Measurements from ENCODE around the gene AURKB. TPM values are rescaled to one million over a fixed set of nuclear protein-coding genes. Genes with fewer than 3 reads are reported as not detected.

Gene AURKB
- total and polyA plus RNA-seq, 2 of the 13 experiments (the other 11 are each of a cell fraction or from before 2014, with no cell fraction given) = 29.5 to 75.3 TPM

DNA sequence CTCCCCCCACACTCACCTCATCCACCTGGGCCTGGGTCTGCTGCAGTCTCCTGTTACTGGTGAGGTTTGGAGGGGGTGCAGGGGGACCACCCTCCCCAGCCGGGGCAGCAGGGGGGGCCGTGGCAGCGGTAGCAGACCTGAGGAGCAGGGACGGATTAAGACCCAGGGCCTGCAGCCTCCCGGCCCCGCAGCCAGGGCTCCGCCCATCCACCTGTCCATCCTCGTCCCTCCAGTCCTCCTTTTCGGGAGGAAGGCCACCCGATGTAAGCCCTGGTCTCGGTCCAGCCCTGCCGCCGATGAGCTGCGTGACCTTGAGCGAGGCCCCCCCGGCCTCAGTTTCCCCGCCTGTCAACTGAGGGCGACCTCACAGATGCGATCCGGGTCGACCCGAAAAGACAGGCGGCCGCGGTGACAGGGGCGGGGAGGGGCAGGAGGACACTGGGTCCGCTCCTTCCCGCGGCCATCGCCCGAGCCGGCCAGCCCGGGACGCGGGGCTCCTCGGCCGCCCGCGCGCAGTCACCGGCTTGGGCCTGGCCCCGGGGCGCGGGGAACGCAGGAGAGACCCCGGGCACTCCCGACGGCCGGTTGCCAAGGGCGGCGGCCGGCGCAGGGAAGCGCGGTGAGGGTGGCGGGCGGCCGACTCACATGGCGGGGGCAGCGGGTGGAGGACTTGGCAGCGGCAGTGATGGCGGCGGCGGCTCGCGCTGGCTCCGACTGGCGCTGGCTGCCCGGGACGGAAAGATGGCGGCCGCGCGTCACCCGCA is 48.0 kb downstream of the AURKB start, which contains the start of gene VAMP2 (continued):
- TF ChIP-seq KLF13 (CRISPR knock-in tag; IDR thresholded peaks at IDR 0.05) = no peak
- peak; percentile 55; the same call in 1 of the 2 replicates for TF ChIP-seq ZSCAN12 (CRISPR knock-in tag; IDR thresholded peaks at IDR 0.05)
- no peak; the same call in 1 of the 2 replicates for TF ChIP-seq SIN3A (IDR thresholded peaks at IDR 0.05; ENCODE audit: borderline replicate concordance, low read depth, low read length)
- TF ChIP-seq RORA (CRISPR knock-in tag; IDR thresholded peaks at IDR 0.05) = no peak
- 0 out of 2 replicates have a peak, but pooled peaks have one; percentile 17 for TF ChIP-seq SALL1 (CRISPR knock-in tag; IDR thresholded peaks at IDR 0.05)
- no peak for TF ChIP-seq ZNF781 (CRISPR knock-in tag; IDR thresholded peaks at IDR 0.05; ENCODE audit: borderline replicate concordance, not compliant biosample characterization)
- TF ChIP-seq MAZ (IDR thresholded peaks at IDR 0.05; ENCODE audit: borderline replicate concordance, low read depth, low read length) = no peak
- 0 out of 2 replicates have a peak, but pooled peaks have one; percentile 14 for TF ChIP-seq MAZ (CRISPR knock-in tag; IDR thresholded peaks at IDR 0.05; ENCODE audit: low read depth)
- peak; percentile 84 for TF ChIP-seq RBFOX2 (IDR thresholded peaks at IDR 0.05; ENCODE audit: low read depth, low read length)
- TF ChIP-seq ZNF616 (CRISPR knock-in tag; IDR thresholded peaks at IDR 0.05; ENCODE audit: low read depth) = no peak
- no peak for TF ChIP-seq ZFYVE20 (CRISPR knock-in tag; IDR thresholded peaks at IDR 0.05; ENCODE audit: borderline replicate concordance, low read depth)
- no peak for TF ChIP-seq MEIS1 (CRISPR knock-in tag; IDR thresholded peaks at IDR 0.05; ENCODE audit: borderline replicate concordance)
- TF ChIP-seq ZNF24 (IDR thresholded peaks at IDR 0.05) = no peak
- TF ChIP-seq PCBP1 (IDR thresholded peaks at IDR 0.05; ENCODE audit: borderline replicate concordance, low read depth, low read length) = no peak
- no peak for TF ChIP-seq RBM22 (optimal IDR thresholded peaks at IDR 0.05; ENCODE audit: low read length)
- TF ChIP-seq, protein P1, sequence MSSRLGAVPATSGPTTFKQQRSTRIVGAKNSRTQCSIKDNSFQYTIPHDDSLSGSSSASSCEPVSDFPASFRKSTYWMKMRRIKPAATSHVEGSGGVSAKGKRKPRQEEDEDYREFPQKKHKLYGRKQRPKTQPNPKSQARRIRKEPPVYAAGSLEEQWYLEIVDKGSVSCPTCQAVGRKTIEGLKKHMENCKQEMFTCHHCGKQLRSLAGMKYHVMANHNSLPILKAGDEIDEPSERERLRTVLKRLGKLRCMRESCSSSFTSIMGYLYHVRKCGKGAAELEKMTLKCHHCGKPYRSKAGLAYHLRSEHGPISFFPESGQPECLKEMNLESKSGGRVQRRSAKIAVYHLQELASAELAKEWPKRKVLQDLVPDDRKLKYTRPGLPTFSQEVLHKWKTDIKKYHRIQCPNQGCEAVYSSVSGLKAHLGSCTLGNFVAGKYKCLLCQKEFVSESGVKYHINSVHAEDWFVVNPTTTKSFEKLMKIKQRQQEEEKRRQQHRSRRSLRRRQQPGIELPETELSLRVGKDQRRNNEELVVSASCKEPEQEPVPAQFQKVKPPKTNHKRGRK (CRISPR knock-in tag; IDR thresholded peaks at IDR 0.05) = no peak
- TF ChIP-seq, protein P2, sequence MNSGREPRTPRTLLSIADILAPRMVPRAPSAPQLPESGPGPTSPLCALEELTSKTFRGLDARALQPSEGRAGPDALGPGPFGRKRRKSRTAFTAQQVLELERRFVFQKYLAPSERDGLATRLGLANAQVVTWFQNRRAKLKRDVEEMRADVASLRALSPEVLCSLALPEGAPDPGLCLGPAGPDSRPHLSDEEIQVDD (CRISPR knock-in tag; IDR thresholded peaks at IDR 0.05; ENCODE audit: borderline replicate concordance) = no peak
- peak; percentile 85 for TF ChIP-seq ZNF563 (CRISPR knock-in tag; IDR thresholded peaks at IDR 0.05)
- TF ChIP-seq RXRA (CRISPR knock-in tag; IDR thresholded peaks at IDR 0.05) = no peak
- TF ChIP-seq FOXM1 (CRISPR knock-in tag; IDR thresholded peaks at IDR 0.05) = no peak
- TF ChIP-seq, protein P3, sequence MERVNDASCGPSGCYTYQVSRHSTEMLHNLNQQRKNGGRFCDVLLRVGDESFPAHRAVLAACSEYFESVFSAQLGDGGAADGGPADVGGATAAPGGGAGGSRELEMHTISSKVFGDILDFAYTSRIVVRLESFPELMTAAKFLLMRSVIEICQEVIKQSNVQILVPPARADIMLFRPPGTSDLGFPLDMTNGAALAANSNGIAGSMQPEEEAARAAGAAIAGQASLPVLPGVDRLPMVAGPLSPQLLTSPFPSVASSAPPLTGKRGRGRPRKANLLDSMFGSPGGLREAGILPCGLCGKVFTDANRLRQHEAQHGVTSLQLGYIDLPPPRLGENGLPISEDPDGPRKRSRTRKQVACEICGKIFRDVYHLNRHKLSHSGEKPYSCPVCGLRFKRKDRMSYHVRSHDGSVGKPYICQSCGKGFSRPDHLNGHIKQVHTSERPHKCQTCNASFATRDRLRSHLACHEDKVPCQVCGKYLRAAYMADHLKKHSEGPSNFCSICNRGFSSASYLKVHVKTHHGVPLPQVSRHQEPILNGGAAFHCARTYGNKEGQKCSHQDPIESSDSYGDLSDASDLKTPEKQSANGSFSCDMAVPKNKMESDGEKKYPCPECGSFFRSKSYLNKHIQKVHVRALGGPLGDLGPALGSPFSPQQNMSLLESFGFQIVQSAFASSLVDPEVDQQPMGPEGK (CRISPR knock-in tag; IDR thresholded peaks at IDR 0.05) = no peak
- no peak for TF ChIP-seq SATB2 (CRISPR knock-in tag; IDR thresholded peaks at IDR 0.05)
- TF ChIP-seq ZSCAN21 (CRISPR knock-in tag; IDR thresholded peaks at IDR 0.05; ENCODE audit: borderline replicate concordance) = no peak
- TF ChIP-seq NFE2L2 (IDR thresholded peaks at IDR 0.05; ENCODE audit: low read length) = no peak

Measured in HepG2 (cell line).